ENCODE results near the gene RIPK4. TPM values are rescaled to one million over a fixed set of nuclear protein-coding genes. Genes with fewer than 3 reads are reported as not detected.

The RIPK4 gene
- total RNA-seq, 3 donors from 2014 or later, result 5.1 to 14.8 (median 10.2) TPM

DNA sequence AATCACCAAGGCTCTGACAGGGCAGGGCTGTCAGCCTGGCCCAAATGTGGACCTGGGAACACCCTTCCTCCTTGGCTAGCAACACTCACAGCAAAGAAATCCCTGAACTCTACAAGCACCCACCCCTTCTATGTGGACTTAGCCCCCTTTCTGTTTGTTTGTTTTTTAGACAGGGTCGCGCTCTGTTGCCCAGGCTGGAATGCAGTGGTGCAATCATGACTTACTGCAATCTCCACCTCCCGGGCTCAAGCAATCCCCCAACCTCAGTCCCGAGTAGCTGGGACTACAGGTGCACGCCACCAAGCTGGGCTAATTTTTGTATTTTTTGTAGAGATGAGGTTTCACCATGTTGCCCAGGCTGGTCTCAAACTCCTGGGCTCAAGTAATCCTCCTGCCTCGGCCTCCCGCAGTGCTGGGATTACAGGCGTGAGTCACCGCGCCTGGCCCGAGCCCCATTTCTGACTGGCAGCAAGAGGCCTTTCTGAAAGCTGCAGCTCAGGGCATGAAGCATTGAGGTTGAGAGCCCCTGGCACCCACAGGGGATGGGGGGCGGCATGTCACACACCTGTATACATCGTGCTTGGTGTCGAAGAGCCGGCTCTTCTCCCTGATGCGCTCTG, 16.2 kb downstream of the RIPK4 start:
- no peaks in the 10 kb centered on the region for H3K9me3 ChIP-seq
- ATAC-seq, result no peak
- TF ChIP-seq, protein P1, sequence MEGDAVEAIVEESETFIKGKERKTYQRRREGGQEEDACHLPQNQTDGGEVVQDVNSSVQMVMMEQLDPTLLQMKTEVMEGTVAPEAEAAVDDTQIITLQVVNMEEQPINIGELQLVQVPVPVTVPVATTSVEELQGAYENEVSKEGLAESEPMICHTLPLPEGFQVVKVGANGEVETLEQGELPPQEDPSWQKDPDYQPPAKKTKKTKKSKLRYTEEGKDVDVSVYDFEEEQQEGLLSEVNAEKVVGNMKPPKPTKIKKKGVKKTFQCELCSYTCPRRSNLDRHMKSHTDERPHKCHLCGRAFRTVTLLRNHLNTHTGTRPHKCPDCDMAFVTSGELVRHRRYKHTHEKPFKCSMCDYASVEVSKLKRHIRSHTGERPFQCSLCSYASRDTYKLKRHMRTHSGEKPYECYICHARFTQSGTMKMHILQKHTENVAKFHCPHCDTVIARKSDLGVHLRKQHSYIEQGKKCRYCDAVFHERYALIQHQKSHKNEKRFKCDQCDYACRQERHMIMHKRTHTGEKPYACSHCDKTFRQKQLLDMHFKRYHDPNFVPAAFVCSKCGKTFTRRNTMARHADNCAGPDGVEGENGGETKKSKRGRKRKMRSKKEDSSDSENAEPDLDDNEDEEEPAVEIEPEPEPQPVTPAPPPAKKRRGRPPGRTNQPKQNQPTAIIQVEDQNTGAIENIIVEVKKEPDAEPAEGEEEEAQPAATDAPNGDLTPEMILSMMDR (IDR thresholded peaks at IDR 0.05), result no peak
- intact Hi-C loops (cut with DNase I, micrococcal nuclease), result no loop called here
- peak in 1 of 3 donors; percentile 26 for DNase-seq
- no peak overlapping the region for H3K4me3 ChIP-seq
- no peaks in the 10 kb centered on the region for H3K4me1 ChIP-seq (ENCODE audit: low read depth)
- H3K36me3 ChIP-seq (ENCODE audit: low read depth), result no peaks in the 10 kb centered on the region

DNA sequence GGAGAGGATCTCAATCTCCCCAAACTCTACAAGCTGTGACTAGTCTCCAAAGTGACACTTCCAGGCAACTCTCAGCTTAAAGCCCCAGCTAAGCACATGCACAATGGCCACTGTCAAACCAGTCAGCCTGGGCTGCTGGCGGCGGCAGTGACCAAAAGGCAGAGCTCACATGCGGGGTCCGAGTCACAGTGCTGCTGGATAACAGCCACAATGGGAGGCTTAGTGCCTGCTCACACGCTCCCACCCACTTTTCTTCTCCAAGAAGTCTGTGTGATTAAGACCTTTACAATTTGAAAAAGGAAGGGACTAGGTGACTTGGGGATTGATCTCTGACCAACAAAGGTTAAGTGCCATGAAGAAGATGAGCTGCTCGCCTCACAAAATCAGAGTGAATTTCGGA, 16.8 kb downstream of the RIPK4 start:
- DNase-seq (peak in 1 of 3 donors; percentile 28), ATAC-seq (no peak)
- Histone ChIP-seq H3K9me3 (no peaks in the 10 kb centered on the region), H3K36me3 (ENCODE audit: low read depth) (no peaks in the 10 kb centered on the region), H3K4me1 (ENCODE audit: low read depth) (no peaks in the 10 kb centered on the region), H3K4me3 (no peak overlapping the region)
- intact Hi-C loops (cut with DNase I, micrococcal nuclease), result no loop called here
- TF ChIP-seq, protein P1 (IDR thresholded peaks at IDR 0.05), result no peak

DNA sequence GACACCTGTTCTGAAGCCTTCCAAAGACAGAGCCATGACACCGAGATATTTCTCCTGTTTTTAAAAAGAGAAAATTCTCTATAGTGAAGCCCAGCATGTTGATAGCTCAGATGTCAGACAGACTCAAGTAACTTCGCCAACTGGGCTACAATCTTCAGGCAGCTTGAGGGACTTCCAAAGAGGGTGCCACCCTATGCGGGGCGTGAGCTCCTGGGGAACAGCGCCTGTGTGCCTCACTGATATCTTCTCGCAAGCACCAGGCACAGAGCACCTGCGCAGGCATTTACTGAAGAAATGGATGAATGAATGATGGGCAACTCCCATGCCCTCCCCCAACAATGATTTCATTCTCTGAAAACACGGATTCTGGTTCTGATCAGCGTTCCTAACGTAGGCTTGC, 17.6 kb downstream of the RIPK4 start:
- no peaks in the 10 kb centered on the region for H3K4me1 ChIP-seq (ENCODE audit: low read depth)
- intact Hi-C loops (cut with DNase I, micrococcal nuclease), result no loop called here
- H3K9me3 ChIP-seq, result no peaks in the 10 kb centered on the region
- peak in 1 of 3 donors; percentile 8 for DNase-seq
- no peaks in the 10 kb centered on the region for H3K36me3 ChIP-seq (ENCODE audit: low read depth)
- ATAC-seq, result no peak
- TF ChIP-seq, protein P1 (IDR thresholded peaks at IDR 0.05), result no peak
- H3K4me3 ChIP-seq, result no peak overlapping the region

GRCh38 chr21:41747943-41748738, 18.7 kb downstream of the RIPK4 start:
- no peaks in the 10 kb centered on the region for H3K4me1 ChIP-seq (ENCODE audit: low read depth)
- TF ChIP-seq, protein P1 (IDR thresholded peaks at IDR 0.05), result no peak
- no peaks in the 10 kb centered on the region for H3K36me3 ChIP-seq (ENCODE audit: low read depth)
- intact Hi-C loops (cut with DNase I, micrococcal nuclease), result no loop called here
- DNase-seq (peak in 1 of 3 donors; percentile 12), ATAC-seq (no peak)
- H3K9me3 ChIP-seq, result no peaks in the 10 kb centered on the region
- H3K4me3 ChIP-seq, result no peak overlapping the region

GRCh38 chr21:41746744-41747006, 20.2 kb downstream of the RIPK4 start:
- intact Hi-C loops (cut with DNase I, micrococcal nuclease), result no loop called here
- Histone ChIP-seq H3K9me3 (no peaks in the 10 kb centered on the region), H3K4me1 (ENCODE audit: low read depth) (no peaks in the 10 kb centered on the region), H3K4me3 (no peak overlapping the region), H3K36me3 (ENCODE audit: low read depth) (no peaks in the 10 kb centered on the region)
- TF ChIP-seq, protein P1 (IDR thresholded peaks at IDR 0.05), result no peak
- DNase-seq, result peak in 1 of 3 donors; percentile 19
- no peak for ATAC-seq

Measured in mucosa of descending colon (tissue), 3 donors.